NCI-H69 (cell line): ENCODE results near the gene EIF5.

Experiments used
- DNase-seq: peaks from one replicate; lab custom pipeline; 2025; lab: John Stamatoyannopoulos, UW

Gene EIF5

GRCh38 chr14:103310576-103311095, 23.4 kb upstream of the EIF5 start:
- no peak for DNase-seq

- DNase-seq: no peak
Observed at GRCh38 chr14:103311171-103311997, 22.7 kb upstream of the EIF5 start.

DNA sequence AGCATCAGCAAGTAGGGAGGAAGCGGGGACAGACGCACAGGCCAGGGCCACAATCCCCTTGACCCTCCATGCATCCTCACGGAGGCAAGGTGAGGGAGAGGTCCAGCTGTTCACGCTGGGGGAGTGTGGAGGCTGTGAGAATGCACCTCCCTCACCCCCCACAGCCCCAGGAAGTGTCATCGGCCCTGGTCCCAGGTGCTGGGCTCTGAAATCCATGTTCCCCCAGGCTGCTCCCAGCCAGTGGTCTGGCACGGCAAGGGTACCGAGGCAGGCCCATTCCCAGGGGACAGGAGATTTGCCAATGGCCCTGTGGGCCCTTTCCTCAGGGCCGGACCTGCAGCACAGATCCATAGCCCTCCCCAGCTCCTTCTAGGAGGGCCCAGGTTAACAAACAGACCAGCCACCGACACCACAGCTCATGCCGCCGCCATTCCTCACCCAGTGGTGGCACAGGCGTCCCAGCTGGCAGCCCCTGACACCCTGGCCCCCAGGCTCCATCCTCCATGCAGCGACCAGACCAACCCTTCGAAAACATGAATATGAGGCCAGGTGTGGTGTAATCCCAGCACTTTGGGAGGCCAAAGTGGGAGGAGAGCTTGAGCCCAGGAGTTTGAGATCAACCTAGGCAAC, 21.9 kb upstream of the EIF5 start:
- DNase-seq: no peak

GRCh38 chr14:103313704-103314103, 20.3 kb upstream of the EIF5 start:
- DNase-seq: no peak

DNA sequence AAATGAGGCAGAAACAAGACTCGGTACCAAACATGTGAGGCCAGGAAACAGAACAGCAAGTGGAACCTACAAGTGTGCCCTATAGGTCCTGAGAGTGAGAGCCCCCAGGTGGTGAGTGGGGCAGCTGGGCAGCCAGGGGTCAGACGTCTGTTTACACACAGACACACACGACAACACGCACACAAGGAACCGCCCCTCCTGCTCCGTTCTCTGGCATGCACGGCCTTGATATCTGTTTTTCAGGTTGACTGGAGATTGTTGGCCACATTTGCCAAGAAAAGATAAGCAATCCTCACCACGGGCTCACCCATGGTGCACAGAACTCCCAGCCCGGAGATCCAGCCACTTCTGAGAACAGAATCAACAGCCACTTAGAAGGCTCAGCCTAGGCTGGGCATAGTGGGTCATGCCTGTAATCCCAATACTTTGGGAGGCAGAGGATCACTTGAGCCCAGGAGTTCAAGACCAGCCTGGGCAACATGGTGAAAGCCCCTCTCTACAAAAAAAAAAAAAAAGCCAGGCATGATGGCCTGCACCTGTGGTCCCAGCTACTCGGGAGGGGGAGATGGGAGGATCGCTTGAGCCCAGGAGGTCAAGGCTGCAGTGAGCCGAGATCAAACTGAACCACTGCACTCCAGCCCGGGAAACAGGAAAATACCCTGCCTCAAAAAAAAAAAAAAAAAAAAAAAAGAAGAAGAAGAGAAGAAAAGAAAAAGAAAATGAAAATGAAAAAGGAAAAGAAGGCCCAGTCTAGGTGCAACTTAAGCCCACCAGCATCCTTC, 19.4 kb upstream of the EIF5 start:
- no peak for DNase-seq

DNA sequence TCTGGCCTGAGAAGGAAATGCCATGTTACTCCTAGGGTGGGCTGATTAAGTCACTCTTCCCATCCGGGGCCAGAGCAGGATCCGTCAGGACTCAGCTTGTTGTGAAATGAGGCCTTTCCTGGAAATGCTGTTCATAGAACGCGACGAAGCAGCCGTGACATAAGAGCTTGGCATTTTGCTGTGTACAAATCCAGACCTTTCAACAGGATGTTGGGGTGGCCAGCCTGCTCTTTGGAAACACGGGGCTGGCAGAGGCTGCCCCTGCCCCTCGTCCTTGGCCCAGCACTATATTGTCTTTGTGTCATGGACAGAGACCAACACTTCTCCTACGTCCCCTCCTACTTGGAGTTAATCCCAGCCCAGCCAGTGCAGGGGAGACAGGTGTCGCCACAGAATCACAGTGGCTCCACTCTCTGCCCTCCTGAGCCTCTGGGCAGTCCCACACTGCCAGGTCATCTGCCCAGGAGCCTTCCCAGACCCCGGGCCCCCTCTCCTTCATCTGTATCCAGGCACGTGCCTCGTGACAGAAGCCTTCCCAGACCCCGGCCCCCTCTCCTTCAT, 18.6 kb upstream of the EIF5 start:
- no peak for DNase-seq

DNA sequence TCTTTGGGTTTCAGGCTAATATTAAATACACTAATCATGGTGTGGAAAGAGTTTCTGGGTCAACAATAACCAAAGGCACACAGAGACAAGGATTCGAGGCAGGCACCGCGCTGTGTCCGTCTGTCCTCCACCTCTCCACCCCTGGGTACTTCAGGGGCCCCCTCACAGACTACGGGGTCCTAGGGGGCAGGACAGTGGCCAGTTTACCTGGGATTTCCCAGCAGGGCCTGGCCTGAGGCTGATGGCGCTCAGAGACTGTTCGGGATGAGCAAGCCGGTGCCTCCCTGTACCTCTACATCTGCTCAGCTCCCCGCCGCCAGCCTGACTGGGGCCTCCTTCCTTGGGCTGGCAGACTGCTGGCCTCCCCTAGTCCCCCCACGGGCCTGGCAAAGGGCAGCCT, 18.1 kb upstream of the EIF5 start:
- DNase-seq: no peak

DNA sequence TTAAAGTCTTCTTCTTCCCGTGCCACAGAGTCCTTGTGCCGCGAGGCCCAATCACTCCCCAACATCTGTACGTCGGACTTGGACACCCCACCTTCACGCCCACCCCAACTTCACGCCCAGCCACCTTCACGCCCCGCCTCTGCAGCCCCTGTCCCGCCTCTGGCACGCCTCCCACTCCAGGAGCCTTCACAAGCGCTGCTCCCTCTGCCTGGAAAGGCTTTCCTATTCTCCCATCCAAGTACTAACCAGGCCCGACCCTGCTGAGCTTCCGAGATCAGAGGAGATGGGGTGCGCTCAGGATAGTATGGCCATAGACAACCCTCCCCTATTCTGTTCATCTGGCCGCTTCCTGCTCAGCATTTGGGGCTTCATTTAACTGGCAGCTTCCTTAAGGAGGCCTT, 17.3 kb upstream of the EIF5 start:
- DNase-seq: no peak

GRCh38 chr14:103317251-103317650, 16.8 kb upstream of the EIF5 start:
- DNase-seq: no peak

DNA sequence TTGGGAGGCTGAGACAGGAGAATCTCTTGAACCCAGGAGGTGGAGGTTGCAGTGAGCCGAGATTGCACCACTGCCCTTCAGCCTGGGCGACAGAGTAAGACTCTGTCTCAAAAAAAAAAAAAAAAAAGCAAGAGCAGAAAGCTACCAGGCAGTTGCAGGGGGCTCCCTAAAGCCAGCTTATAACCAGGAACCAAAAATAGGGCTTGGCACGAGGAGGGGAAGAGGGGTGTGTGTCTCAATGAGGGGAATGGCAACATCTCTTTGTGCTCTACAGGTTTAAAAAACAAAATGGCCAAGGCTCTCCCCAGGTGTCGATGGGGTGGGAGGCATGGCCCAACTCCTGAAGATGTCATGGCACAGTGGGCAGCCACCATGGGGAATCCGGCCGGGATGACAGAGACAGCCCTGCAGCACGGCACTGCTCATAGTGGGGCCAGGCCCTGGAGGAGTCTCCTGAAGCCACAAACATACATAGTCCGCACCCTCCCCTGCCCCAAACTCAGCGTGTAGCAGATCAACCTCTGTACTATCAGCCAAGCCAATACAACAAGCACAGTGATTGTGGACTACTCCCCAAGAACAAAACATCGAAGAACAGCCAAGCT, 16.0 kb upstream of the EIF5 start:
- DNase-seq: no peak

GRCh38 chr14:103318750-103319419, 15.2 kb upstream of the EIF5 start:
- DNase-seq: no peak

- no peak for DNase-seq
Observed at GRCh38 chr14:103319422-103319821, 14.6 kb upstream of the EIF5 start.

DNA sequence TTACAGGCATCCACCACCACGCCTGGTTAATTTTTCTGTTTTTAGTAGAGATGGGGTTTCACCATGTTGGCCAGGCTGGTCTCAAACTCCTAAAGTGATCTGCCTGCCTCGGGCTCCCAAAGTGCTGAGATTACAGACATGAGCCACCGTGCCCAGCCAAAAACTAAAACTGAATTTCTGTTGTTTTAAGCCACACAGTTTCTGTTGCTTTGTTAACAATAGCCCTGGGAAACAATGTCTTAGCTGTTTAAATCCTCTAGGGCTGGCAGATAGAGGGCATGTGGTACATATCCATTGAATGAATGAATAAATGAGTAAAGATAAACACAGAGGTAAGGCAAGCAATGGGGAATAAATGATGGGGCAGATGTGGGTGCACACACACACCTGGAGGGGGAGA, 8.0 kb upstream of the EIF5 start:
- DNase-seq: no peak

DNA sequence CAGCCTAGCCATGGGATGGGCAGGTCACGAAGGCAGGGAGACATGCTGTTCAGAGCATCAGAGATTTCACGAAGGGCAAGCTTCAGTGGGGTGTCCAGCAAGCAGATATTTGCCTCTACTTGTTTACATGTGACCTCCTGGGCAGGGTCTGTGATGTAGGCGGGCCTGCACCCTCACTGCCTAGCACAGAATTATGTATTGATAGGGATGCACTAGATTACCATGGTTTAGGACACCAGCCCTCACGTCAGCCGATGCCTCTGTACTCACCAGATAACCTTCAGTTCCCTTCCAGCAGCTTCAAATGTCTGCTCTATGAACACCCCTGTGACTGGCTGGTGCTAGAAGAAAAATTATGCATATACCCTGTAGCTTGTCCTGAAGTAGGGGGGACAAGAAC, 5.1 kb upstream of the EIF5 start:
- no peak for DNase-seq

- peak; percentile 70 for DNase-seq
Observed at GRCh38 chr14:103329401-103330347, 4.4 kb upstream of the EIF5 start.

- no peak for DNase-seq
Observed at GRCh38 chr14:103330536-103330935, 3.5 kb upstream of the EIF5 start.

GRCh38 chr14:103332143-103332919, 1.7 kb upstream of the EIF5 start:
- no peak for DNase-seq

- peak; percentile 93 for DNase-seq
Observed at GRCh38 chr14:103334644-103335622, 896 bp downstream of the EIF5 start.
